Omental fat pad (tissue), 4 donors: ENCODE results near the gene ERC2. TPM values are rescaled to one million over a fixed set of nuclear protein-coding genes. Genes with fewer than 3 reads are reported as not detected.

Experiments used
- ATAC-seq: fragments of 150-250 bp; one replicate; pipeline ENCODE4 v1.9.1; 2016; ENCODE audit warnings: mild to moderate bottlenecking, moderate library complexity; ENCODE audit not compliant: low FRiP score
- DNase-seq: peaks from one replicate; pipeline ENCODE4 v3.0.0-alpha.2; 2019; ENCODE audit warnings: low spot score
- total RNA-seq, 4 donors: library from RNA; depleted of rRNA; stranded (reverse); fragments of >200 nt; gene quantifications; one replicate each; pipeline ENCODE4 v1.1.0, GENCODE V29; 2016
- TF ChIP-seq, protein P1 (sequence below), 3 donors: fragments of 450-650 bp; IDR thresholded peaks; one replicate each; pipeline ENCODE4 v1.5.1; 2016 to 2017; ENCODE audit warnings: antibody characterized with exemption in 3 of 3, mild to moderate bottlenecking in 3 of 3, moderate library complexity in 2 of 3

Gene ERC2
- total RNA-seq, 4 donors from 2014 or later, result 0.75 to 4.2 (median 2.3) TPM; not detected in 1

DNA sequence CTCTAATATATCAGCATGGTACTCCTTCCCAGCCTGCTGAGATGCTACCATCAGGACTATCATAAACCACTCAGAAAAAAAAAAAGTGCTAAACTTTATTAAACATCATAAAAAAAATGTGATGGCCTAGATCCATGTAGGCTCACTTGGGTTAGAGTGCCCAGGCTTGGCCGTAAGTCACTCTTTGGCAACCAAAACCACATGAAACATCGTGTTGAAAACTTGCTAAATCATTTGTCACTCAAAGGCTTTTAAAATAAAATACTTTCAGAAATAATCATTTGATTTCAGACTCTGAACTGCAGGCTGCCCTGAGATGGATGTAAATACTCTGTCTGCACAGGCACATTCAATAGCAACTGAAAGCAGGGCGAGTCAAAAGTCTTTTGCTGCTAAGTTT lies 902.7 kb downstream of the ERC2 start:
- ATAC-seq (no peak), DNase-seq (no peak)
- TF ChIP-seq, protein P1, sequence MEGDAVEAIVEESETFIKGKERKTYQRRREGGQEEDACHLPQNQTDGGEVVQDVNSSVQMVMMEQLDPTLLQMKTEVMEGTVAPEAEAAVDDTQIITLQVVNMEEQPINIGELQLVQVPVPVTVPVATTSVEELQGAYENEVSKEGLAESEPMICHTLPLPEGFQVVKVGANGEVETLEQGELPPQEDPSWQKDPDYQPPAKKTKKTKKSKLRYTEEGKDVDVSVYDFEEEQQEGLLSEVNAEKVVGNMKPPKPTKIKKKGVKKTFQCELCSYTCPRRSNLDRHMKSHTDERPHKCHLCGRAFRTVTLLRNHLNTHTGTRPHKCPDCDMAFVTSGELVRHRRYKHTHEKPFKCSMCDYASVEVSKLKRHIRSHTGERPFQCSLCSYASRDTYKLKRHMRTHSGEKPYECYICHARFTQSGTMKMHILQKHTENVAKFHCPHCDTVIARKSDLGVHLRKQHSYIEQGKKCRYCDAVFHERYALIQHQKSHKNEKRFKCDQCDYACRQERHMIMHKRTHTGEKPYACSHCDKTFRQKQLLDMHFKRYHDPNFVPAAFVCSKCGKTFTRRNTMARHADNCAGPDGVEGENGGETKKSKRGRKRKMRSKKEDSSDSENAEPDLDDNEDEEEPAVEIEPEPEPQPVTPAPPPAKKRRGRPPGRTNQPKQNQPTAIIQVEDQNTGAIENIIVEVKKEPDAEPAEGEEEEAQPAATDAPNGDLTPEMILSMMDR (IDR thresholded peaks at IDR 0.05), result no peak

DNA sequence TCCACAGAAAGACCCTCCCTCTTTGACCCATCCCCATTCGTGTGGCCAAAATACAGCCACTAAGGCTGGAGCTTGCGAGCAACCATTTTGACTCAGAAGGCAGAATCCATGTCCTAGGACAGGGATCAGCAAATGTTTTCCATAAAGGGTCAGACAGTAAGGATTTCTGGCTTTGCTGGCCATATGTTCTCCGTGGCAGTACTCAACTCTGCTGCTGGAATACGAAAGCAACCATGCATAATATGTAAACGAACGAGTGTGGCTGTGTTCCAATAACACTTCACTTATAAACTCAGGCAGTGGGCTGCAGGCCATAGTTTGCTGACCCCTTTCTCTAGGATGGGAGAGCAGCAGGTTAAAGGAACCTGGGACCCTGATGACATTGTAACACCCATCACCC lies 903.5 kb downstream of the ERC2 start:
- ATAC-seq (no peak), DNase-seq (no peak)
- TF ChIP-seq, protein P1 (IDR thresholded peaks at IDR 0.05), result no peak

DNA sequence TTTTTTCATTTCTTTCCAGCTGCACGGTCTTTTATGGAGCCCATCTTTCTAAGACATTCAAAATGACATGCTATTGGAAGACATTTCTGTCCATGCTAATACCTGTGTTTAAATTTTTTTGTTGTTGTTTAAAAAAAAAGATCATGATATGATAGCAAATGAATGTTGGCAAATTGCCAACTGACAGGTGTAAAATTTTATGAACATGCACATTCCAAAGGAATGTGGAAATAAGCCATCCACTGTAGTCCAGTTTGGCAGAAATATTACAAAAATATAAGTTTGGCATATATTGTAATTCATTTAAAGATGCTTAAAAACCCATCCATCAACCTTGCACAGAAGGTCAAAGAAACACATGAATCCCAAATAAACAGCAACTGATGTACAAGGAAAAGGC lies 905.6 kb downstream of the ERC2 start:
- ATAC-seq (no peak), DNase-seq (no peak)
- TF ChIP-seq, protein P1 (IDR thresholded peaks at IDR 0.05), result no peak

DNA sequence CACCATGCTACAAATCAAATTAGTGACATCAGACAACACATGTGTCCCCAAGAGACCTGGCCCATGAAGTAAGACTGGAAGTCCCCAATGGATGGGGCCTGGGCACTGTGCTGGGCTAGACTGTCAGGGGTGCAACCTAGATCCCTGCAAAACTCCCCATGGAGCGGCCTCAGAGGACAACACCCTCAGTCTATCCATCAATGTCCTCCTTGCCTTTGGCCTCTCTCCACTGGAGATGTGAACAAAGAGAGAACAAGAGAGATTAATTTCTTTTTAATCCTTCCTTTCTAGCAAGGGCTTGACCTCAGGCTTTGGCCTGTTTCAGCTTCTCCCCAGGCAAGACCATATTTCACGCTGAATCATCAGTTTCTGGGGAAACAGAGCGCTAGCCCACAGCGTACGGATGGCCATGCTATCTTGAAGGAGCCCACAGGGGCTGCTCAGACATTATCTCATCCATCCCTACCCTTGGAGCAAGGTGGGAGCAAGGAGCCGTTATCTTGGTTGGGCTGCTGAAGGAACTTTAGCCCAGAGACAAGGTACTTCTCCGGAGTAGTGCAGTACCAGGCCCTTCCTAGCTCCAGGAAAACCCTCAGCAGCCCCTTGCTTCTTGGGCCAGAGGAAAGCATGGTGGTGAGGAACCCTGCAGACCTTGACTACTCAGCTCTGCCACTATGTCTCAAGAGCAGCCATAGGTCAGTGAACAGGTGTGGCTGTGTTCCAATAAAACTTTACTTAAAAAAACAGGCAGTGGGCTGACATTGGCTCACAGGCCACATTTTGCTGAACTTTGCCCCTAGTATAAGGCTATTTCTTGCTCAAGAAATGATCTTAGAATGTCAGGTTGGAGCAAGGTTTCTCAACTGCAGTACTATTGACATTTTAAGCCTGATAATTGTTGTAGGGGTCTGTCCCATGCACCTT lies 908.5 kb downstream of the ERC2 start:
- no peak for ATAC-seq
- TF ChIP-seq, protein P1 (IDR thresholded peaks at IDR 0.05), result no peak
- no peak for DNase-seq

DNA sequence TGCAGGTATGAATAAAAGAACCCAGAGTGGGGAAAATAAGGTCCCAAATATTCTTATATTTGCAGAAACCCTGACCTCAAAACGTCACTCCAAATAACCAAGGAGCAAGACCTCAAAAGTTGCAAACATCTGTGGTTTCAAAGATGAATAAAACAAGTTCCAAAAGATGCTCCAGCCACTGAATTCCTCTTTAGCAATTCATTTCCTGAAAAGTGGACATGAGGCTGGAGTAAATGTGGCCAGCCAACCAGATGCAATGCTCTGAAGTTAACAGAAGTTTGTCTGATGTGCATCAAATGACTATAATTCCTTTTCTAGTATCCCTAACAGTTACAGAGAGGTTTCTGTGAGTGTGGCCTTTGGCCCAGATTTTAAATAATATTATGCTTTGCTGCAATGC lies 910.0 kb downstream of the ERC2 start:
- no peak for ATAC-seq
- TF ChIP-seq, protein P1 (IDR thresholded peaks at IDR 0.05), result no peak

DNA sequence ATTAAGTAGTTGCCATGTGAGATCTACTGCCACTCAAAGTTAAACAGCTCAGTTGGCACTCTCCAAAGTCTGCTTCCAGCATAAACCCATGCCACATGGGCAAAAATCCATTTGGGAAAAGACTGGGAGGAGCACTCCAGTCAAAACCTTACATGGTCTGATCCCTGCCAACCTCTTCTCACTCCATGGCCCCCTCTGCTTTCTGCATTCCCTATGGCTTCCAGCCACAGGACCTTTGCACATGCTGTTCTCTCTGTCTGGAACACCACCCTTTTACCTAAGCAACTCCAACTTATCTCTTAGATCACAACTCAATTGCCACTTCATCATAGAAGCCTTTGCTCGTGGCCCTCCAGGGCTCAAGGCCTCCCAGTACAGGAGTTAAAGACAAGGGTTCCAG lies 910.7 kb downstream of the ERC2 start:
- ATAC-seq, result no peak
- DNase-seq, result no peak
- TF ChIP-seq, protein P1 (IDR thresholded peaks at IDR 0.05), result no peak

More for the DNA sequence above, 910.0 kb downstream of the ERC2 start:
- no peak for DNase-seq
